ENCODE measurements around the gene LIMK2. TPM values are rescaled to one million over a fixed set of nuclear protein-coding genes. Genes with fewer than 3 reads are reported as not detected.

The LIMK2 gene
- polyA plus RNA-seq, 1 donor from 2014 or later = 44.2 TPM

GRCh38 chr22:31284281-31285155 lies 72.4 kb downstream of the LIMK2 start:
- peaks cover 5% of the 10 kb centered on the region for H3K36me3 ChIP-seq (ENCODE audit: insufficient read depth, low read length)
- no peak overlapping the region for H3K4me3 ChIP-seq (ENCODE audit: low read length)
- H3F3A ChIP-seq (ENCODE audit: insufficient read depth, low read length, poor library complexity, severe bottlenecking) = no peaks in the 10 kb centered on the region
- H3K27ac ChIP-seq (ENCODE audit: low read length) = no peak overlapping the region
- no peaks in the 10 kb centered on the region for H4K20me1 ChIP-seq (ENCODE audit: insufficient read depth)
- no peak overlapping the region for H3K4me2 ChIP-seq (ENCODE audit: low read length)
- no peaks in the 10 kb centered on the region for H3K27me3 ChIP-seq (ENCODE audit: insufficient read depth, low read depth, low read length)
- no peaks in the 10 kb centered on the region for H3K79me2 ChIP-seq (replicated peaks; ENCODE audit: insufficient read depth, low read length)
- no peak overlapping the region for H3K9ac ChIP-seq (ENCODE audit: low read length)
- no peak overlapping the region for H2AFZ ChIP-seq (ENCODE audit: low read depth, low read length)
- TF ChIP-seq POLR2AphosphoS5 (IDR thresholded peaks at IDR 0.05) = no peak
- TF ChIP-seq, protein P1, sequence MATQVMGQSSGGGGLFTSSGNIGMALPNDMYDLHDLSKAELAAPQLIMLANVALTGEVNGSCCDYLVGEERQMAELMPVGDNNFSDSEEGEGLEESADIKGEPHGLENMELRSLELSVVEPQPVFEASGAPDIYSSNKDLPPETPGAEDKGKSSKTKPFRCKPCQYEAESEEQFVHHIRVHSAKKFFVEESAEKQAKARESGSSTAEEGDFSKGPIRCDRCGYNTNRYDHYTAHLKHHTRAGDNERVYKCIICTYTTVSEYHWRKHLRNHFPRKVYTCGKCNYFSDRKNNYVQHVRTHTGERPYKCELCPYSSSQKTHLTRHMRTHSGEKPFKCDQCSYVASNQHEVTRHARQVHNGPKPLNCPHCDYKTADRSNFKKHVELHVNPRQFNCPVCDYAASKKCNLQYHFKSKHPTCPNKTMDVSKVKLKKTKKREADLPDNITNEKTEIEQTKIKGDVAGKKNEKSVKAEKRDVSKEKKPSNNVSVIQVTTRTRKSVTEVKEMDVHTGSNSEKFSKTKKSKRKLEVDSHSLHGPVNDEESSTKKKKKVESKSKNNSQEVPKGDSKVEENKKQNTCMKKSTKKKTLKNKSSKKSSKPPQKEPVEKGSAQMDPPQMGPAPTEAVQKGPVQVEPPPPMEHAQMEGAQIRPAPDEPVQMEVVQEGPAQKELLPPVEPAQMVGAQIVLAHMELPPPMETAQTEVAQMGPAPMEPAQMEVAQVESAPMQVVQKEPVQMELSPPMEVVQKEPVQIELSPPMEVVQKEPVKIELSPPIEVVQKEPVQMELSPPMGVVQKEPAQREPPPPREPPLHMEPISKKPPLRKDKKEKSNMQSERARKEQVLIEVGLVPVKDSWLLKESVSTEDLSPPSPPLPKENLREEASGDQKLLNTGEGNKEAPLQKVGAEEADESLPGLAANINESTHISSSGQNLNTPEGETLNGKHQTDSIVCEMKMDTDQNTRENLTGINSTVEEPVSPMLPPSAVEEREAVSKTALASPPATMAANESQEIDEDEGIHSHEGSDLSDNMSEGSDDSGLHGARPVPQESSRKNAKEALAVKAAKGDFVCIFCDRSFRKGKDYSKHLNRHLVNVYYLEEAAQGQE (IDR thresholded peaks at IDR 0.05; ENCODE audit: borderline replicate concordance) = no peak
- TF ChIP-seq TAF1 (IDR thresholded peaks at IDR 0.05; ENCODE audit: low read depth) = no peak
- no peak for TF ChIP-seq EP300 (conservative IDR thresholded peaks at IDR 0.05; ENCODE audit: poor library complexity, severe bottlenecking)
- TF ChIP-seq EZH2 (IDR thresholded peaks at IDR 0.05; ENCODE audit: borderline replicate concordance, insufficient read depth, low read length, poor library complexity, severe bottlenecking) = no peak
- TF ChIP-seq MXI1 (conservative IDR thresholded peaks at IDR 0.05; ENCODE audit: poor library complexity, severe bottlenecking) = no peak
- no peak for TF ChIP-seq SMC3 (conservative IDR thresholded peaks at IDR 0.05; ENCODE audit: poor library complexity)
- TF ChIP-seq RAD21 (conservative IDR thresholded peaks at IDR 0.05) = no peak
- TF ChIP-seq CTCF (IDR thresholded peaks at IDR 0.05; ENCODE audit: poor library complexity, severe bottlenecking) = no peak
- no peaks in the 10 kb centered on the region for H3K9me3 ChIP-seq (ENCODE audit: low read length)
- H3K9me2 ChIP-seq (ENCODE audit: insufficient read depth, low read length) = no peaks in the 10 kb centered on the region

- TF ChIP-seq RAD21 (conservative IDR thresholded peaks at IDR 0.05) (no peak), TAF1 (IDR thresholded peaks at IDR 0.05; ENCODE audit: low read depth) (no peak), MXI1 (conservative IDR thresholded peaks at IDR 0.05; ENCODE audit: poor library complexity, severe bottlenecking) (no peak), EZH2 (IDR thresholded peaks at IDR 0.05; ENCODE audit: borderline replicate concordance, insufficient read depth, low read length, poor library complexity, severe bottlenecking) (no peak), EP300 (conservative IDR thresholded peaks at IDR 0.05; ENCODE audit: poor library complexity, severe bottlenecking) (no peak), CTCF (IDR thresholded peaks at IDR 0.05; ENCODE audit: poor library complexity, severe bottlenecking) (no peak), POLR2AphosphoS5 (IDR thresholded peaks at IDR 0.05) (no peak), SMC3 (conservative IDR thresholded peaks at IDR 0.05; ENCODE audit: poor library complexity) (no peak)
- TF ChIP-seq, protein P1 (IDR thresholded peaks at IDR 0.05; ENCODE audit: borderline replicate concordance) = no peak
- H3K4me3 ChIP-seq (ENCODE audit: low read length) = no peak overlapping the region
- no peak overlapping the region for H3K27ac ChIP-seq (ENCODE audit: low read length)
- H2AFZ ChIP-seq (ENCODE audit: low read depth, low read length) = no peak overlapping the region
- no peaks in the 10 kb centered on the region for H4K20me1 ChIP-seq (ENCODE audit: insufficient read depth)
- H3K36me3 ChIP-seq (ENCODE audit: insufficient read depth, low read length) = peaks cover 4% of the 10 kb centered on the region
- H3K27me3 ChIP-seq (ENCODE audit: insufficient read depth, low read depth, low read length) = no peaks in the 10 kb centered on the region
- no peak overlapping the region for H3K9ac ChIP-seq (ENCODE audit: low read length)
- no peaks in the 10 kb centered on the region for H3K9me2 ChIP-seq (ENCODE audit: insufficient read depth, low read length)
- H3K9me3 ChIP-seq (ENCODE audit: low read length) = no peaks in the 10 kb centered on the region
- no peak overlapping the region for H3K4me2 ChIP-seq (ENCODE audit: low read length)
- no peaks in the 10 kb centered on the region for H3F3A ChIP-seq (ENCODE audit: insufficient read depth, low read length, poor library complexity, severe bottlenecking)
- no peaks in the 10 kb centered on the region for H3K79me2 ChIP-seq (replicated peaks; ENCODE audit: insufficient read depth, low read length)
Measured at GRCh38 chr22:31286360-31287255, 74.5 kb downstream of the LIMK2 start.

Measured in neural cell (in vitro differentiated cells).